A549 treated with Hydrocortisone at 1 μM for 4 hours (cell line): ENCODE data around the gene STPG4. TPM values are rescaled to one million over a fixed set of nuclear protein-coding genes. Genes with fewer than 3 reads are reported as not detected.

ENCODE experiments used
- total RNA-seq: library from RNA; stranded (reverse); fragments of 200-300 nt; extraction: Qiagen RNA extraction; gene quantifications from 5 replicates; pipeline ENCODE4 v1.2.3, GENCODE V29; 2022

The STPG4 gene
- not detected in 5 replicates for total RNA-seq

GRCh38 chr2:47155091-47155876 is at the start of gene STPG4:
Gene STPG4 (minus strand): TSS chr2:47155308. CDS start chr2:47155251, 57 bp downstream.

Other genes with a start within 250 kb of the STPG4 start
- 90.3 to 133 TPM (median 106 TPM) in 5 replicates for gene MCFD2, start 239.5 kb downstream of the STPG4 start, total RNA-seq
- gene TTC7A, start 214.1 kb downstream of the STPG4 start, total RNA-seq, result 39.4 to 44.1 TPM (median 41.8 TPM) in 5 replicates
- 1,043 to 1,317 TPM (median 1,098 TPM) in 5 replicates for gene CALM2, start 21.2 kb upstream of the STPG4 start, total RNA-seq
- 3.0 to 5.8 TPM (median 4.3 TPM) in 5 replicates for gene EPCAM, start 214.0 kb upstream of the STPG4 start, total RNA-seq
- 32.8 to 52.3 TPM (median 35.7 TPM) in 5 replicates for gene MSH2, start 247.8 kb upstream of the STPG4 start, total RNA-seq